HG02973 (cell line): ENCODE data around the gene UBE3A.
"Not testable (repeated sequence)": the region's sequence is repeated elsewhere in the genome, so short reads cannot be mapped to it uniquely, and the experiment has no call there.

Experiments
- ATAC-seq: cut with Tn5 transposase; IDR thresholded peaks from one replicate; pipeline ENCODE4 v1.9.1; 2021; ENCODE audit warnings: moderate library complexity; ENCODE audit not compliant: unreplicated experiment

The UBE3A gene

DNA sequence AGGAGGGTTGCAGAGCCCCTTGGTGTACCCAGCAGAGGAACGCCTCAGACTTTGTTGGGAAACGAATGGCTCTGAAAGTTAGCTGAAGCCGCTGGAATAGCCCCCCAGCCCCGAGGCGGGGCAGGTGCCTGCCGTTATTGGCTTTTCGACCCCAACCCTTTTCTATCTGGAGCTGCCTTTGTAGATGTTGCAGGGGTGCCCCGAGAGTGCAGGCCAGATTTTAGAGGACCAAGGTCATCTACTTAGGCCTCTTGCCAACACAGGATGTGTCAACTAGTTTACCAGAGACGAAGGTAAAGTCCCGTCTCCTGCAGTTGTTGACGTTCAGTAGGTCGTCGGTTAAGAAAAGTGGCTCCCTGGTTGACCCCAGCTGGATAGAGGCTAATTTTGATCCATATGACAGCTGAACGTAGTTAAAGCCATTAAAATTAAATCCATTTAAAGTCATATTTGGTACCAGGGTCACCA lies 579 bp upstream of the UBE3A start:
- peak; percentile 0 for ATAC-seq

DNA sequence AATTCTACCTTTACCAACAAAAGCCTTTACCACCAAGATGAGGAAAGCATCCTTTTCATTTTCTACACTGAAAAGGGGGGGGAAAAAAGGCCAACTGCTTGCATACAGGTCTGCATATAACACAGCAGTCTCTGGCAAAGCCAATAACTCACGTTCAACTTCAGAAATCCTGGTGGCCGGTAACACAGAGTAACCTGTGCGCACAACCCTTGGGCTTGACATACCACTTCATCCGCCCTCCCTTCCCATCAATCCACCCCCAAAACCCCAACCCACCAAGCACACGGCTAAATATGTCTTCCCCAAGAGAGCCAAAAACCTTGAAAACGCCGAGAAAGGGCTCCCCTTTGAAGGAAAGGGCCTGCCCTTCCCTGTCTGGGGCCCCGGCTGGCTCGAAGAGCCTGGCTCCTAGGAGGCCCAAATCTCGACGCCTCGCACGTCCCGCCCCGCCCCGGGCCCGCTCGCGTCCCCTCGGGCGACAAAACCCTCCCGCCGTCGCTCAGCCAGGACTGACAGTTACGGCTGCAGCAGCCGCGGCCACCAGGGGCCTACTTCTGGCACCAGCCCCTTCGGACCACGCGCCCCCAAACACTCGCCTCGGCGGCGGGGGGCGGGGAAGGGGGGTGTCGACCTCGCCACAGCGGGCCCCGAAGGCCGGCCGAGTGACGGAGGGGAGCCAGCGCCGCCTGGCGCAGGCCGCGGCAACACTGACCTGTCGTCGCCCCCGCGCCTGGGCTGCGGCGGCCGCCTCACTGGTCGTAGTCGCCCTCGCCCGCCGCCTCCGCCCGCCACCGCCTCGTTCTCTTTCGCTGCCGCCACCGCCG lies 835 bp downstream of the UBE3A start:
- peak; percentile 40 for ATAC-seq

DNA sequence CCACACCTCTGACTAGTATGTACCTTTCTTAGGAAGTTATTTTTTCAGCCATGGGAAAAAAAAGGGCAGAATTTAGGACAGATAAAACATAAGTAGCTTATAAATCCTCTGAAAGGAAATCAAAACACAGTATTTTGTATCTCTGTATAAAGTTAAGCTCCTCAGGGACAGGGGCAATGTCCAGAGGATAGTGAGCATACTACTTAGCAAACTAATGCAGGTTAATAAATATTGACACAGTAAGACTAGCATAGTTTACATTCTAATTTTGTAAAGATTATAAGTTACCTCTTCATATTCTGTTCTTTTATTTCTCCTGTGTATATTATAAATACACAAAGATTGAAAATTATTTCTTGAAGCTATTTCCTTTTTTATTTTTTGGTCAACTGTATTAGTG lies 2.1 kb downstream of the UBE3A start:
- ATAC-seq: no peak

DNA sequence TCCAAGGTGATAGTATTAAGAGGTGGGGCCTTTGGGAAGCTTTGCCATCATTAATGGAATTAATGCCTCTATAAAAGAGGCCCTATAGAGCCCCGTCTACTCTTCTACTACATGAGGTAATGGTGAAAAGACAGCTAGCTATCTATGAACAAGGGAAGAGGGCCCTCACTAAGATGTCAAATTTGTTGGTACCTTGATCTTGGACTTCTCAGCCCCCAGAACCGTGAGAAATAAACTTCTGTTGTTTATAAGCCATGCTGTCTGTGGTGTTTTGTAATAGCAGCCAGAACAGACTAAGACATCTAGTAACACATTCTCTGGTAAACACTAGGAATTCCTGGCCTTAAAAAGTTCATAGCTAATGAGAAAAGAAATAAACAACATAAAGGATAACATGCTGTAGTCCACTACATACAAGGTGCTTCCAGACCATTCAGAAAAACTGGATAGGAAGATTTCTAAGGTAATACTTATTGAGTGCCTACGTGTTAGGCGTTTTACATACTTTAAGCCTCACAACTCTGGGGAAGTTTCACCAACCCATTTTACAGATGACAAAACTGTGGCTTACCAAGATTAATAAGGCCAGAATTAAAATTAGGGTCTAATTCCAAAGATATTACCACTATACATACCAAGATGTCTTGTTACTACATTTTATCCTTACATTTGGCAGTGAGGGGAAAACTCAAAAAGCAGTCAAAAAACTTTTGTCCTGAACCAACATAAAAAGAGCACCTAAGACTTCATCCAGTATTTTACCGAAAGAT lies 3.2 kb downstream of the UBE3A start:
- ATAC-seq: no peak

DNA sequence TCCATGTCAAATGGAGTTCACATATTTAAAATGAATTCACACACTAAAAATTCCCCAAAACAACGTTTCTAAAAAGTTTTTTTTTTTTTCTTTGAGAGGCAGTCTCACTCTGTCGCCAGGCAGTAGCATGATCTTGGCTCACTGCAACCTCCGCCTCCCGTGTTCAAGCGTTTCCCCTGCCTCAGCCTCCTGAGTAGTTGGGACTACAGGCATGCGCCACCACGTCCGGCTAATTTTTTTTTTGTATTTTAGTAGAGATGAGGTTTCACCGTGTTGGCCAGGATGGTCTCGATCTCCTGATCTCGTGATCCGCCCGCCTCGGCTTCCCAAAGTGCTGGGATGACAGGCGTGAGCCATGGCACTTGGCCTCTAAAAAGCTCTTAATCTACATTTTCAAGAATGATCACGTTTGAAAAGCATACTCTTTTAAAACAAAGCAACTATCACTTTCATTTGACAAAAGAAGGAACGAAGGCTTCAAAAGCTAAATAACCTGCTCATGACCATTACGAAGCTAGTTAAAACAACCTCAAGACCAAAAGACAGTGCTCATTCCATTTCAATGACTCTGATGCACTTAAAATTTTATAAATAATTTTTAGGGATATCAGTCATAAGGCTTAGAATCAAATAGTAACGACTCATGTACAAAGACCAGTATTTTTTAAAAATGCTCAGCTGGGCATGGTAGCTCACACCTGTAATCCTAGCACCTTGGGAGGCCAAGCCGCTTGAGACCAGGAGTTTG lies 5.5 kb downstream of the UBE3A start:
- no peak for ATAC-seq

DNA sequence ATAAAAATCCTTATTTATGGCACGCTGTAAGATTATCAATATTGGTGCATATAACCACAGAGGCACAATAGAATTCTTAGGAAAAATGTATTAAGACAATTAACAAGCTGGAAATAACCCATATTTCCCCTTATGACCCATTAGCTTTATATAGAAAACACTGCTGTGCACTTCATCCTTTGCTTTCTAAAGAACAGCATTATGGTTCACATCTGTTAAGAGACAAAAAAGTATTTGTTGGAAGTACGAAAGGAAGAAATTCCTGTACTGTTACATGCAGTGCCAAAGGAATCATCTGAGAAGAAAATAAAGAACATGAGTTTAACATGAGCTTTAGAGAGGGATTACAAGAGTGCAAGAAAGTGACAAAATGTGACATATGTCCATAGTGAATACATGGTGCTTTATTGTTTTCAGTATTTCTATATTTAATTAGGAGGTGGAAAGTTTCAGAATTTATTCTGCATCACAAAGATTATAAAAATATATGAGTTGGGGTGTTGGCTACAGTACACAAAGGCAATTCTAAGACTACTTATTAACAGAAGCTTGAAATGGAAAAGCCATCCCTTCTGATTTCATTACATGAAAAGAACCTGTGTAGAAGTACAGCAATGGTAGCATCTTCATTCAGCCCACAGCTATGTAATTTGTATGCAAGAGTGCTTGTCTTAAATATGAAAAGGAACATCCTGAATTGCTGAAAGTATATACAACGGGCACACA lies 6.8 kb downstream of the UBE3A start:
- ATAC-seq: no peak

DNA sequence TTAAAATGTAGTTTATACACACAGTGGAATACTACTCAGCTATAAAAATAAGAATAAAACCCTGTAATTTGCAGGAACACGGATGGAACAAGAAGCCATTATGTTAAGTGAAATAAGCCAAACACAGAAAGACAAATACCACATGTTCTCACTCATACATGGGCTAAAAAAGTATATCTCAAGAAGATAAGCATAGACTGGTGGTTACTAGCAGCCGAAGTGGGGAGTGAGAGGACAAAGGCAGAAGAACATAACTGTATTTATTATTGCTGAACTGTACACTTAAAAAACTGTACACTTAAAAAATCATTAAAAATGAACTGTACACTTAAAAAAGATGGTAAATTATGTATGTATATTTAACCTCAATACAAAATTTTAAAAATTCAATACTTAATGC lies 11.0 kb downstream of the UBE3A start:
- ATAC-seq: no peak

DNA sequence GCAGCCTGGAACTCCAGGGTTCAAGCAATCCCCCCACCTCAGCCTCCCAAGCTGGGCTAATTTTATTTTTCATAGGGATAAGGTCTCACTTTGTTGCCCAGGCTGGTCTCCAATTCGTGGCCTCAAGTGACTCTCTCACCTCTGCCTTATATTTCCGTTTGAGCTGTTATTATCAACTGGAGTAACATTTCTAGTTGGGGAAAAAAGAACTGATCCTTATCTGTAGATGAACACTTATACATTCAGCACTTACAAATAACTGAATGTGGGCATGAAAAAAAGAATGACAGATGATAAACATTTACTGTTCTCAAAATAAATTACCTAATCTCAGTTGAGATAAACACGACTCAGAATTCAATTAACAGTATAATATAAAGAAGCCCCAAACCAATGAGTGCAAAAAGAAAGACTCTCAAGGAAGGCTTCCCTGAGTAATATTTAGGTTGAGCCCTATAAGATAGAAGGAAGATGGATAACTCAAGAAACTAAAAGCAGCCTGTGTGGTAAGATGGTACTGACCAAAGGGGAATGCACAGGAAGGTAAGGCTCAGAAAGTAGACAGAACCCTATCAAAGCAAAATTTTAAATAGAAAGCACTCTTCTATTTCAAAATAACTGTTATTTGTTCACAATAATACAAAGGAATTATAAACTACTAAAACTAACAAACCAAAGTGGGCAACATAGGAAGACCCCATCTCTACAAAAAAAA lies 11.8 kb downstream of the UBE3A start:
- ATAC-seq: no peak

DNA sequence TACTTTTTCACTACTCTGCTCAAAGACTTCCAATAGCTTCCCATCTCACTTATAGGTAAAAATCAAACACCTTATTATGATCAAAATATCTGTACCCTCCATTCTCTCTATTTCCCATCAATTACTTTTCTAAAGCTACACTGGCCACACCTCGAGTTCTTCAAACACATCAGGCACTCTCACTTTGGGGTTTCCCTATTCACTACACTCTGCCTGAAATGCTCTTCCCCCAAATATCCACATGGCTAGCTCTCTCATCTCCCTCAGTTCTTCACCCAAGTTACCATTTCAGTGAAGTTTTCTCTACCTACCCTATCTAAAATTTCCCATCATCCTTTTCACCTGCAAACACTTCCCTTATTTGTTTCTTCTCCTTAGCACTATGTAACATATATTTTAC lies 14.8 kb downstream of the UBE3A start:
- no peak for ATAC-seq

DNA sequence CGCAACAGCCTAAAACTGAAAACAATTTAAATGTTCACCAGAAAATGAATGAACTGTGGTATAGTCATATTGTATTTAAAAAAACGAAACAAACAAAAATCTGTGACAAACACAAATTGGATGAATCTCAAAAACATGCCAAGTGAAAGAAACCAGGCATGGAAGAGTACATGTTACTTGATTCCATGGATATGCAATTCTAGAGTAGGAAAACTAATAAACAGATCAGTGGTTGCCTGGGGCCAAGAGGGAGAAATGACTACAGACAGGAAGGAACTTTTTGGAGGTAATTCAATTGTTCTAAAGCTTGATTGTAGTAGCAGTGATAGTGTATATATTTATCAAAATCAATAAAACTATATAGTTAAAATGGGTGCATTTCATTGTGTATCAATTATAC lies 16.8 kb downstream of the UBE3A start:
- no peak for ATAC-seq

DNA sequence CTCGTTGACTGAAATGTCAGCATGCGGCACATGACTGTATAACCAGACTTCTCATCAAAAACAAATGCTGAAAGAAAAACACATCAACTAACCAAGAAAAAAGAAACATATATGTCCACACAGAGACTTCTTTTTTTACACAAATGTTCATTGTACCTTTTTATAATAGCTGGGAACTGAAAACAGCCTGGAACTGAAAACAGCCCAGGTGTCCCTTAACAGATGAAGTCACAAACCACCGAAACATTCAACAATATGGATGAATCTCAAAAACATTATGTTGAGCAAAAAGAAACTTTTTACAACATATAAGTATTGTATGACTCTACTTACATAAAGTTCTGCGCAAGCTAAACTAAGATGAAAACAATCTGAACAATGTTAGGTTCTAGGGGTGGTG lies 20.6 kb downstream of the UBE3A start:
- ATAC-seq: no peak

DNA sequence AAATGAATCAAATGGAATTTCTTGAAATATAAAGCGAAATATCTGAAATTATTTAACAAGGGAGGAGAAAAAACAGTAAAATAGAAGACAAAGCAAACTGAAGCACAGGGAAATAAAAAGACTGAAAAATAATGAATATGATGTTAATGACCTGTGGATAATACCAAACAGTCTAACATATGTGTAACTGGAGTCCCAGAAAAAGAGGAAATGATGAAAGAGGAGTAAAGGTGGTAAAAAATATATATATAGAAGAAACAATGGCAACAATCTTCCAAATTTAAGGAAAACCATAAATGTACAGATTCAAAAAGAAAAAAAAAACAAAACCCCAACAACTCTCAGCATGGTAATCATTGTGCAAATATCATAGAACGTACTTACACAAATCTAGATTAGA lies 21.2 kb downstream of the UBE3A start:
- no peak for ATAC-seq

DNA sequence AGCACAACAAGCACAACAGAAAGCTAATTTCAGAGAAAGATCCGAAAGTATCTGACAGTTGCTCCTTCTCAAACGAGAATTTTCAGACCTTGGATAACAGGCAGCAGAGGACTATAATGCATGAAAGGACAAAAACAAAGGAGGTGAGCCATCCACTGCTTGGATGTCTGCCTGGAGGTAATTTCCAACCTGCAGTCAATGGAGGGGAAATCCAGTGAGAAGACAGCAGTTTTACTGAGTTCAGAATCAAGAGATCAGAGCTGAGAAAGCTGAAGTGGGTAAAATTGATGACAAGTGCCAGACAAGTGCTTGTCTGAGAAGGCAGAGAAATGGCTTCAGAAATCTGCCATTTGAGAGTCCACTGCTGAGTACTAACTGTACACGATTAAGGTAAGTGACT lies 22.1 kb downstream of the UBE3A start:
- ATAC-seq: no peak

DNA sequence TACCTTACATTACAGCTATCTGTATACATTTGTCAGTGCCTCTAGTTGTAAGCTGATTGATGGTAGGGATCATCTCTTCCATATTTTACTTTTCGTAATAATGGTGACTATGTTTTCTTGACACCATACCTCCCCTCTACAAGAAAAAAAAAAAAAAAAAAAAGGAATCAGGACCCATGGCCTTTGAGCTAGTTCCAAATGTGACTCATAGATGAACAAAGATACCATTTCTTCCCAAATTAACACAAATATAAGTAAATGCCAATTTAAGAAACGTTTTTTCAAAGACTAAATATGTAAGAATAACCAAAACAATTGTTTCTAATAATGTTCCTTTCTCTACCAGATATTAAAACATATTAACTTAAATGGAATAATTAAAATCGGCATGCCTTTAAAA lies 23.1 kb downstream of the UBE3A start:
- ATAC-seq: no peak

DNA sequence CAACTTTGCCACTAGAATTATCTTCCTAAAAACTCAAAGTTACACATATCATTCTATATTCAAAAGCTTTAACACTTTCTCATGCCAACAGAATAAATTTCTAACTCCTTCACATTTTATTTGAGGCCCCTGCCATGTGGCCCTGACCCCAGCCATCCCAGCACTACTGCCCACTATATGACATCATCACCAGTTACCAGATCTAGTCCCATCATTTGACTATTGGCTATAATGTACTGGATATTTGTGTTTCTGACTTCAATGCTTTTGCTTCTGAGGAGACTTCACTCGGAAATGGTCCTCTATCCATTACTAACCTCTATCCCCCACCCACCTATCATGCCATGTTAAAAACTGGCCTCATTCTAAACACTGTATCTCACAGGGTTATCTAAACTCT lies 23.6 kb downstream of the UBE3A start:
- no peak for ATAC-seq

DNA sequence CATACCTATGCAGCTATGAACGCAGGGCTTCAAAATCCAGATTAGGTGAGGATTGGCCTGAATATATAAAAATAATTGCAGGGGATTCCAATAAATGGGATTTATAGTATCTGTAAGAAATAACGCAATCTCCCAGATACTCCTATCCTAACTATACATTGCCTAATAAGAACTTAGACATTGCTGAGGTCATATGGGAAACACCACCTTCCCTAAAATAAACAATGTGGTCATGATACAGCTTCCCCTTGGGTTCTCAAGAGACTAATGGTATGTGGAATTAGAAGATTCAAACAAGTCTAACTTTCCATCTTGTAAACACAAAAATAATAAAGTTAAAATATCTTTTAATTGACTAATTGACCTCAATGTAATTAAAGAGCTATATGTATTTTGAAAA lies 28.2 kb downstream of the UBE3A start:
- no peak for ATAC-seq

DNA sequence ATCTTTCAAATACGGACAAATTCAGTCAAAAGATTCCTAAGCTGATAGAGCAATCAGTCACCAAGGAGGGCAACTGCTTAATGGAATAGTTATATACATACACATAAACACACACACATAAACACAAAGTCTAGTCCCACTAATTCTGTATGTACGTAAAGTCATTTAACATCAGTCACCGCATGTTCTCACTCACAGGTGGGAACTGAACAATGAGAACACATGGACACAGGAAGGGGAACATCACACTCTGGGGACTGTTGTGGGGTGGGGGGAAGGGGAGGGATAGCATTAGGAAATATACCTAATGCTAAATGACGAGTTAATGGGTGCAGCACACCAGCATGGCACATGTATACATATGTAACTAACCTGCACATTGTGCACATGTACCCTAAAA lies 29.1 kb downstream of the UBE3A start:
- not testable (repeated sequence) for ATAC-seq

DNA sequence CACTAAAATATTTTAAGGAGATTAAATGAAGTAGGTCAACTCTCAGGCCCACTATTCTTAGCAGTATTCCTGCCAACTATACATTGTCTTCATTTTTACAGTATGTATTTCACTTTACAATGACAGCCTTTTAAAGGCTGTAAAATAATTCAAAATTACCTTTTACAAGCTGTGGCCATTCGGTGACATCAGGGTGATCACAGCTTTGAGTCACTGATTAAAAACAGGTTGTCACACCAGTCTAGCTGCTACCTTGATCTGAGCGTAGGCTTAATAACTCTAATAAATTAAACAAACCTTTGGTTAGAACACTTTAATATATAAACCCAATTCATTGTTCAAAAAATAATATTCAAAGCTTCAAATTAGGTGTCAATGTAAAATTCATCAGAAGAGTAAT lies 29.9 kb downstream of the UBE3A start:
- no peak for ATAC-seq

DNA sequence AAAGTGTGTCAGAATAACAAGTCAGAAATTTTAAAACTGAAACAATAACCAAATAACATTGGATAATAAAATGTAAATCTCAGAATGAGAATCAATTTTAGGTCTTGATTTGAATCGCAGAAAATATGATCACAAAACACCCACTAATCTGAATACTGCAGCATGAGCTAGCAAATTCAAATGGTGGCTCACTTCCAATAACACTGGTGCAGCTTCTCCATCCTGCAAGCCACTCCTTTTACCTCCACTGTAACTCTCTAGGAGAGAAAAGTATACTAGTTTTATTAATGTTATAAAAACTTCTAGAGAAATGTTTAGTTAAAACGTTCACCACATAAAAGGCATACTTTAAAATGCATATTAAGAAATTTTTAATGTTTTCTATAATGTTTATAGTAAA lies 30.4 kb downstream of the UBE3A start:
- ATAC-seq: no peak

DNA sequence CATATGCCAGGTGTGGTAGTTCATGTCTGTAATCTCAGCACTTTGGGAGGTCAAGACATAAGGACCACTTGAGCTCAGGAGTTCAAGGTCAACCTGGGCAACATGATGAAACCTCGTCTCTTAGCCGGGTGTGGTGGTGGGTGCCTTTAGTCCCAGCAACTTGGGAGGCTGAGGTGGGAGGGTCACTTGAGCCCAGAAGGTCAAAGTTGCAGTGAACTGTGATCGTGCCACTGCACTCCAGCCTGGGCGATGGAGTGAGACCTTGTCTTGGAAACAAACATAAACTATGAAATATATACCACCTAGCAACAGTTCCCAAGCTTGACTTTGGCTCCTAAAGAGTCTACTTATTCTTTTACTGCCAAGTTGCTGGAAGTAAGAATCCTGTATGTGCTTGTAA lies 30.9 kb downstream of the UBE3A start:
- no peak for ATAC-seq
